Prostate gland (tissue), 2 donors: ENCODE data around the gene SLIT2.

Experiments
- CTCF ChIP-seq, 4 experiments: fragments of 200-600 bp in 2 of 4; fragments of 450-650 bp in 2 of 4; sonication (generic) in 2 of 4; IDR thresholded peaks; 1 replicate in 3 of 4; 2 replicates in 1 of 4; pipeline ENCODE4 v1.5.1; 2016 to 2019; ENCODE audit warnings: antibody characterized with exemption in 4 of 4, mild to moderate bottlenecking in 2 of 4, moderate library complexity in 2 of 4
- POLR2A ChIP-seq: fragments of 450-650 bp; IDR thresholded peaks from one replicate; pipeline ENCODE4 v1.6.1; 2016; ENCODE audit warnings: antibody characterized with exemption, mild to moderate bottlenecking
- POLR2AphosphoS5 ChIP-seq: sonication (generic); formaldehyde crosslinking; IDR thresholded peaks from one replicate; pipeline ENCODE4 v1.6.1; 2017; ENCODE audit warnings: antibody characterized with exemption

- TF ChIP-seq CTCF (IDR thresholded peaks at IDR 0.05): peak; percentile 24 to 60 (median 46)
- TF ChIP-seq POLR2A: no peak
- TF ChIP-seq POLR2AphosphoS5: peak; percentile 20
Observed at GRCh38 chr4:20248155-20248558, 3.5 kb upstream of the SLIT2 start.
